ENCODE measurements around the gene DAZL. TPM values are rescaled to one million over a fixed set of nuclear protein-coding genes. Genes with fewer than 3 reads are reported as not detected.

DAZL gene
- total RNA-seq, 1 donor = not detected

DNA sequence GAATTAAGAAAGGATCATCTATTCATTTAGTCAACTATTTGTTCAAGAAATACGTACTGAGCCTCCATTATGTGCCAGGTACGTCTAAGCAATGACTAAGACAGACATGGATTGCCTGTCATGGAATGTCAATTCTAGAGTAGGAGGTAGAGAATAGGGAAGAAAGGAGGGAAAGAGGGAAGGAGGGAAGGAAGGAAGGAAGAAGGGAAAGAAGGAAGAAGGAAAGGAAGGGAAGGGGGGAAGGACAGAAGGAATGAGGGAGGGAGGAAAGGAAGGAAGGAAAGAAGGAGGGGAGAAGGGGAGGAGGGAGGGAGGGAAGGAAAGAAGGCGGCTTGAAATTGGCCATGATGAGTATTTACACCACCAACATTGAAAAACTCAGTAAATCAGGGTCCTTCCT is 52.5 kb downstream of the DAZL start:
- H3K4me3 ChIP-seq (ENCODE audit: low read depth, low read length) = no peak overlapping the region
- DNase-seq (ENCODE audit: low read depth) = no peak
- TF ChIP-seq, protein P1, sequence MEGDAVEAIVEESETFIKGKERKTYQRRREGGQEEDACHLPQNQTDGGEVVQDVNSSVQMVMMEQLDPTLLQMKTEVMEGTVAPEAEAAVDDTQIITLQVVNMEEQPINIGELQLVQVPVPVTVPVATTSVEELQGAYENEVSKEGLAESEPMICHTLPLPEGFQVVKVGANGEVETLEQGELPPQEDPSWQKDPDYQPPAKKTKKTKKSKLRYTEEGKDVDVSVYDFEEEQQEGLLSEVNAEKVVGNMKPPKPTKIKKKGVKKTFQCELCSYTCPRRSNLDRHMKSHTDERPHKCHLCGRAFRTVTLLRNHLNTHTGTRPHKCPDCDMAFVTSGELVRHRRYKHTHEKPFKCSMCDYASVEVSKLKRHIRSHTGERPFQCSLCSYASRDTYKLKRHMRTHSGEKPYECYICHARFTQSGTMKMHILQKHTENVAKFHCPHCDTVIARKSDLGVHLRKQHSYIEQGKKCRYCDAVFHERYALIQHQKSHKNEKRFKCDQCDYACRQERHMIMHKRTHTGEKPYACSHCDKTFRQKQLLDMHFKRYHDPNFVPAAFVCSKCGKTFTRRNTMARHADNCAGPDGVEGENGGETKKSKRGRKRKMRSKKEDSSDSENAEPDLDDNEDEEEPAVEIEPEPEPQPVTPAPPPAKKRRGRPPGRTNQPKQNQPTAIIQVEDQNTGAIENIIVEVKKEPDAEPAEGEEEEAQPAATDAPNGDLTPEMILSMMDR (IDR thresholded peaks at IDR 0.05; ENCODE audit: insufficient read depth, low read length) = no peak

- H3K4me3 ChIP-seq (ENCODE audit: low read depth, low read length) = no peak overlapping the region
- DNase-seq (ENCODE audit: low read depth) = no peak
- TF ChIP-seq, protein P1 (IDR thresholded peaks at IDR 0.05; ENCODE audit: insufficient read depth, low read length) = no peak
Observed at GRCh38 chr3:16551342-16551976, 53.8 kb downstream of the DAZL start.

- peak; percentile 93 for DNase-seq (ENCODE audit: low read depth)
- H3K4me3 ChIP-seq (ENCODE audit: low read depth, low read length) = peak overlapping the region; percentile 25
- TF ChIP-seq, protein P1 (IDR thresholded peaks at IDR 0.05; ENCODE audit: insufficient read depth, low read length) = peak; percentile 86
Observed at GRCh38 chr3:16550676-16551341, 54.4 kb downstream of the DAZL start.

- no peak for DNase-seq (ENCODE audit: low read depth)
- H3K4me3 ChIP-seq (ENCODE audit: low read depth, low read length) = peak overlapping the region; percentile 25
- TF ChIP-seq, protein P1 (IDR thresholded peaks at IDR 0.05; ENCODE audit: insufficient read depth, low read length) = no peak
Observed at GRCh38 chr3:16550305-16550675, 54.9 kb downstream of the DAZL start.

DNA sequence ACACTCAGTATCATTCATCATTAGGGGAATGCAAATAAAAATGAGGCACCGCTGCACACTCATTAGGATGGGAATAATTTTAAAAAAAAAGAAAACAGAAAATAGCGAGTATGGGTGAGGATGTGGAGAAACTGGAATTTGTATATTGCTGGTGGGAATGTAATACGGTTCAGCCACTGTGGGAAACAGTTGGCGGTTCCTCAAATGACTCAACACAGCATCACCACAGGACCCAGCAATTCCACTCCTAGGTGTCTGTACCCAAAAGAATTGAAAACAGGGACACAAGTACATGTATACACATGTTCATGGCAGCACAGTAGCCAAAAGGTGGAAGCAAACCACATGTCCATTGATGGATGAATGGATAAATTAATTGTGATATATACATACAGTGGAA is 56.5 kb downstream of the DAZL start:
- H3K4me3 ChIP-seq (ENCODE audit: low read depth, low read length) = no peak overlapping the region
- peak; percentile 58 for DNase-seq (ENCODE audit: low read depth)
- TF ChIP-seq, protein P1 (IDR thresholded peaks at IDR 0.05; ENCODE audit: insufficient read depth, low read length) = no peak

DNA sequence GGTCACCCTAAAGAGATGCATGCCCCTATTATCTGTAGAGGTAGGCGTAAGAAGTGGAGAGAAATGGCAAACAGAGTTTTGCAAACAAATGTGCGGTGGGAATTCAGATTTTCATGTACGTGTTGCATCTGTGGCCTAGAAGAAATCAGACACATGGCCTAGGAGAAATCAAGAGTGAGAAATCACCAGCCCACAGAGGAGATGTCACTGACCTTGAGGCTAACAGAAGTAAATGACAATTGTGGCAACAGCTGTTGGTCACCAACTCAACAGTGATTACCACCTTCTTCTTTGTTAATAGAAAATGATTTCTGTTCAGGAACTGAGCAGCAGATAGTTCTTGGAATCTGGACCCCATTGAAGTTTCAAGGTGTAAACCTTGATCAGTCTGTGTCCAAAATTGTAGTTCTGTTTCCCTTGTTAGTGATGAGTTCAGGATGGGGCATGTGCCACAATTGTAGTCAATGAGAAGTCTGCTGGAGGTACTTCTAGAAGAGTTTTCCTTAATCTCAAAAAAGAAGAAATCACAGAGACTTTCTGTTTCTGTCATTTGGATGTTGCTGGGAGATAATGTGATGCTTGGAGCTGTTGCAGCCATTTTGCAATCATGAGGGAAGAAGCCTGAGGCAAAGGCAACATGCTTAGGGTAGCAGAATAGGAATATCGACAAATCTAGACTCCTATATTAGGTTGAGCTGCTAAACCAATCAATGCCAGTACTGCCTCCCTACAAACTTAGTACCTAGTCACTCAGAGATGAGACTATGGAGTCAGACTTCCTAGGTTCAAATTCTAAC is 57.5 kb downstream of the DAZL start:
- no peak overlapping the region for H3K4me3 ChIP-seq (ENCODE audit: low read depth, low read length)
- TF ChIP-seq, protein P1 (IDR thresholded peaks at IDR 0.05; ENCODE audit: insufficient read depth, low read length) = no peak
- DNase-seq (ENCODE audit: low read depth) = no peak
